SU-DHL-6 (cell line): ENCODE data around the gene SDHAF1.

Experiments used
- H2AFZ ChIP-seq: fragments of 200-600 bp; sonication (generic); 2 replicates; pipeline ENCODE4 v1.6.1; 2014; ENCODE audit warnings: low read depth, mild to moderate bottlenecking, moderate library complexity, mixed read lengths, antibody characterized with exemption, low read length; ENCODE audit not compliant: severe bottlenecking
- H3F3A ChIP-seq: fragments of 200-600 bp; shearing (Covaris generic); 2 replicates; pipeline ENCODE4 v1.6.0; 2016; ENCODE audit warnings: antibody characterized with exemption, mild to moderate bottlenecking; ENCODE audit not compliant: insufficient read depth
- H3K27ac ChIP-seq: fragments of 200-600 bp; sonication (generic); 2 replicates; pipeline ENCODE4 v1.5.1; 2016; ENCODE audit warnings: low read depth, mild to moderate bottlenecking, low read length, moderate library complexity, mixed read lengths
- H3K27me3 ChIP-seq: fragments of 200-600 bp; sonication (generic), shearing (Covaris generic); 2 replicates; pipeline ENCODE4 v1.6.0; 2014; ENCODE audit warnings: mild to moderate bottlenecking, low read length
- H3K36me3 ChIP-seq: fragments of 200-600 bp; sonication (generic); 2 replicates; pipeline ENCODE4 v1.6.1; 2014; ENCODE audit warnings: mild to moderate bottlenecking, low read length, mixed read lengths
- H3K4me2 ChIP-seq: fragments of 300-600, 200-600 bp; shearing (Covaris generic), sonication (generic); 2 replicates; pipeline ENCODE4 v1.6.0; 2014; ENCODE audit warnings: low read length, low read depth, mild to moderate bottlenecking; ENCODE audit not compliant: poor library complexity, severe bottlenecking
- H3K4me3 ChIP-seq: fragments of 200-600 bp; sonication (generic); 2 replicates; pipeline ENCODE4 v1.5.1; 2014; ENCODE audit warnings: antibody characterized with exemption, low read length, mild to moderate bottlenecking, mixed read lengths; ENCODE audit not compliant: insufficient read depth, poor library complexity, severe bottlenecking
- H3K79me2 ChIP-seq: fragments of 200-600 bp; sonication (generic); 2 replicates; pipeline ENCODE4 v1.6.1; 2014; ENCODE audit warnings: mild to moderate bottlenecking, low read length, moderate library complexity; ENCODE audit not compliant: insufficient read depth
- H3K9ac ChIP-seq: fragments of 200-600 bp; sonication (generic); 2 replicates; pipeline ENCODE4 v1.7.0; 2014; ENCODE audit warnings: mild to moderate bottlenecking, low read length
- H3K9me2 ChIP-seq: fragments of 200-600 bp; sonication (generic); replicated peaks from 2 replicates; pipeline ENCODE4 v1.6.1; 2014; ENCODE audit warnings: low read length; ENCODE audit not compliant: insufficient read depth
- H3K9me3 ChIP-seq: fragments of 200-600 bp; sonication (generic); 2 replicates; pipeline ENCODE4 v1.6.1; 2014; ENCODE audit warnings: low read length, mixed read lengths; ENCODE audit not compliant: insufficient read depth
- H4K20me1 ChIP-seq: fragments of 200-600 bp; sonication (generic); 2 replicates; pipeline ENCODE4 v1.6.1; 2014; ENCODE audit warnings: low read depth, mild to moderate bottlenecking, antibody characterized with exemption, low read length, moderate library complexity, mixed read lengths
- EZH2phosphoT487 ChIP-seq: fragments of 200-600 bp; sonication (generic), shearing (Covaris generic); conservative IDR thresholded peaks from 2 replicates; pipeline ENCODE4 v1.6.1; 2018; ENCODE audit warnings: mild to moderate bottlenecking, antibody characterized with exemption, low read length, moderate library complexity, mixed read lengths
- TF ChIP-seq, protein P1 (sequence below): fragments of 200-600 bp; sonication (generic); IDR thresholded peaks from one replicate; pipeline ENCODE4 v1.5.1; 2017; ENCODE audit warnings: antibody characterized with exemption, mild to moderate bottlenecking, low read length, moderate library complexity; ENCODE audit not compliant: insufficient read depth, poor library complexity, severe bottlenecking

The SDHAF1 gene

DNA sequence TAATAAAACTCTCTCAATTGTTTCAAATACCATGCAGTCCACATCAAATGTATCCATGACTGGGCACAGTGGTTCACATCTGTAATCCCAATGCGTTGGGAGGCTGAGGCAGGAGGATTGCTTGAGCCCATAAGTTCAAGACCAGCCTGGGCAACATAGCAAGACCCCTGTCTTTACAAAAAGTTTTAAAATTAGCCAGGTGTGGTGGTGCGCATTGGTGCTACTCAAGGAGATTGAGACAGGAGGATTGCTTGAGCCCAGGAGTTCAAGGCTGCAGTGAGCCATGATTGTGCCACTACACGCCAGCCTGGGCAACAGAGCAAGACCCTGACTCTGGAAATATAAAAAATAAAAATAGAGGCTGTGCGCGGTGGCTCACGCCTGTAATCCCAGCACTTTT, 32.7 kb downstream of the SDHAF1 start:
- H3K4me3 ChIP-seq = no peak overlapping the region

GRCh38 chr19:36028313-36029041, 33.5 kb downstream of the SDHAF1 start:
- Histone ChIP-seq H3K9ac (no peak overlapping the region), H3K9me2 (no peaks in the 10 kb centered on the region), H3K9me3 (no peaks in the 10 kb centered on the region), H3F3A (no peaks in the 10 kb centered on the region), H4K20me1 (no peaks in the 10 kb centered on the region), H2AFZ (no peak overlapping the region), H3K79me2 (no peaks in the 10 kb centered on the region), H3K27me3 (no peaks in the 10 kb centered on the region), H3K27ac (no peak overlapping the region), H3K4me3 (no peak overlapping the region), H3K36me3 (no peaks in the 10 kb centered on the region), H3K4me2 (no peak overlapping the region)
- TF ChIP-seq, protein P1, sequence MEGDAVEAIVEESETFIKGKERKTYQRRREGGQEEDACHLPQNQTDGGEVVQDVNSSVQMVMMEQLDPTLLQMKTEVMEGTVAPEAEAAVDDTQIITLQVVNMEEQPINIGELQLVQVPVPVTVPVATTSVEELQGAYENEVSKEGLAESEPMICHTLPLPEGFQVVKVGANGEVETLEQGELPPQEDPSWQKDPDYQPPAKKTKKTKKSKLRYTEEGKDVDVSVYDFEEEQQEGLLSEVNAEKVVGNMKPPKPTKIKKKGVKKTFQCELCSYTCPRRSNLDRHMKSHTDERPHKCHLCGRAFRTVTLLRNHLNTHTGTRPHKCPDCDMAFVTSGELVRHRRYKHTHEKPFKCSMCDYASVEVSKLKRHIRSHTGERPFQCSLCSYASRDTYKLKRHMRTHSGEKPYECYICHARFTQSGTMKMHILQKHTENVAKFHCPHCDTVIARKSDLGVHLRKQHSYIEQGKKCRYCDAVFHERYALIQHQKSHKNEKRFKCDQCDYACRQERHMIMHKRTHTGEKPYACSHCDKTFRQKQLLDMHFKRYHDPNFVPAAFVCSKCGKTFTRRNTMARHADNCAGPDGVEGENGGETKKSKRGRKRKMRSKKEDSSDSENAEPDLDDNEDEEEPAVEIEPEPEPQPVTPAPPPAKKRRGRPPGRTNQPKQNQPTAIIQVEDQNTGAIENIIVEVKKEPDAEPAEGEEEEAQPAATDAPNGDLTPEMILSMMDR = no peak
- TF ChIP-seq EZH2phosphoT487 = no peak

More for the DNA sequence above, 32.7 kb downstream of the SDHAF1 start:
- H3K27me3 ChIP-seq = no peaks in the 10 kb centered on the region
- no peaks in the 10 kb centered on the region for H3K36me3 ChIP-seq
- no peak overlapping the region for H3K9ac ChIP-seq
- H3K4me2 ChIP-seq = no peak overlapping the region
- no peaks in the 10 kb centered on the region for H4K20me1 ChIP-seq
- H3K79me2 ChIP-seq = no peaks in the 10 kb centered on the region
- no peak overlapping the region for H3K27ac ChIP-seq
- no peak for TF ChIP-seq EZH2phosphoT487
- TF ChIP-seq, protein P1 = no peak
- no peaks in the 10 kb centered on the region for H3K9me3 ChIP-seq
- H3F3A ChIP-seq = no peaks in the 10 kb centered on the region
- no peaks in the 10 kb centered on the region for H3K9me2 ChIP-seq
- no peak overlapping the region for H2AFZ ChIP-seq

GRCh38 chr19:36030264-36031148, 35.5 kb downstream of the SDHAF1 start:
- H3F3A ChIP-seq = no peaks in the 10 kb centered on the region
- no peaks in the 10 kb centered on the region for H3K9me2 ChIP-seq
- no peak for TF ChIP-seq EZH2phosphoT487
- TF ChIP-seq, protein P1 = no peak

More at GRCh38 chr19:36030264-36031148, 35.5 kb downstream of the SDHAF1 start:
- Histone ChIP-seq H2AFZ (no peak overlapping the region), H3K4me3 (no peak overlapping the region), H3K27ac (no peak overlapping the region), H4K20me1 (no peaks in the 10 kb centered on the region), H3K79me2 (no peaks in the 10 kb centered on the region), H3K9ac (no peak overlapping the region), H3K27me3 (no peaks in the 10 kb centered on the region), H3K4me2 (no peak overlapping the region), H3K36me3 (no peaks in the 10 kb centered on the region), H3K9me3 (no peaks in the 10 kb centered on the region)
